ENCODE data around the gene ABI2.

DNA sequence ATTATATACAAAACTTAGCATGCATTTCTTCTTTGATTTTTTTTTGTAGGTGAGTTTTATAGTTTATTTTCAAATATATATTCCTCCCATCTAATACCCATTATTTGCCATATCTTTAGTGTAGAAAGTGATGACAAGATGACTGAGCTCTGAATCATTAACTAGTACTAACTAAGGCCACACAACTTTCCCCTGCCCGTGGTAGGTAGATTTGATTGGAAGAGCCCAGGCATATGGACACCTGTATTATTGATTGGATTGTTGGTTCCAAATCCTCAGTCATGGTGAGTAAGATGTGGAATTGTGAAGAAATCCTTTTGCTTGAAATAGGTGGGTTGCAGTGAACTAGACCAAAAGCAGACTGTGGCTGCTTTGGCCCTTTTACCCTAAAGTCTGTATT is 54.8 kb downstream of the ABI2 start:
- no peak for TF ChIP-seq EZH2 (optimal IDR thresholded peaks at IDR 0.05; ENCODE audit: low read depth, low read length)
- TF ChIP-seq, protein P1, sequence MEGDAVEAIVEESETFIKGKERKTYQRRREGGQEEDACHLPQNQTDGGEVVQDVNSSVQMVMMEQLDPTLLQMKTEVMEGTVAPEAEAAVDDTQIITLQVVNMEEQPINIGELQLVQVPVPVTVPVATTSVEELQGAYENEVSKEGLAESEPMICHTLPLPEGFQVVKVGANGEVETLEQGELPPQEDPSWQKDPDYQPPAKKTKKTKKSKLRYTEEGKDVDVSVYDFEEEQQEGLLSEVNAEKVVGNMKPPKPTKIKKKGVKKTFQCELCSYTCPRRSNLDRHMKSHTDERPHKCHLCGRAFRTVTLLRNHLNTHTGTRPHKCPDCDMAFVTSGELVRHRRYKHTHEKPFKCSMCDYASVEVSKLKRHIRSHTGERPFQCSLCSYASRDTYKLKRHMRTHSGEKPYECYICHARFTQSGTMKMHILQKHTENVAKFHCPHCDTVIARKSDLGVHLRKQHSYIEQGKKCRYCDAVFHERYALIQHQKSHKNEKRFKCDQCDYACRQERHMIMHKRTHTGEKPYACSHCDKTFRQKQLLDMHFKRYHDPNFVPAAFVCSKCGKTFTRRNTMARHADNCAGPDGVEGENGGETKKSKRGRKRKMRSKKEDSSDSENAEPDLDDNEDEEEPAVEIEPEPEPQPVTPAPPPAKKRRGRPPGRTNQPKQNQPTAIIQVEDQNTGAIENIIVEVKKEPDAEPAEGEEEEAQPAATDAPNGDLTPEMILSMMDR (IDR thresholded peaks at IDR 0.05; ENCODE audit: low read length) = no peak

Data from MM.1S (cell line).